H9 (cell line): ENCODE data around the gene SNX7. TPM values are rescaled to one million over a fixed set of nuclear protein-coding genes. Genes with fewer than 3 reads are reported as not detected.

Experiments used
- DNase-seq: peaks from one replicate; pipeline ENCODE4 v3.0.0-alpha.2; 2017
- H2AFZ ChIP-seq: one replicate; pipeline ENCODE4 v1.6.1; 2013; ENCODE audit warnings: mild to moderate bottlenecking, low read length, control low read depth, moderate library complexity
- H2AK5ac ChIP-seq: 2 replicates; pipeline ENCODE4 v1.6.1; 2013; ENCODE audit warnings: low read length, control low read depth, mixed read lengths; ENCODE audit not compliant: insufficient read length
- H2BK120ac ChIP-seq: one replicate; pipeline ENCODE4 v1.6.1; 2013; ENCODE audit warnings: low read depth, mild to moderate bottlenecking, low read length, control low read depth, inconsistent platforms; ENCODE audit not compliant: poor library complexity, severe bottlenecking
- H2BK12ac ChIP-seq: 2 replicates; pipeline ENCODE4 v1.6.1; 2013; ENCODE audit warnings: low read length, control low read depth, mixed read lengths, low read depth; ENCODE audit not compliant: insufficient read length
- H2BK15ac ChIP-seq: 2 replicates; pipeline ENCODE4 v1.6.1; 2013; ENCODE audit warnings: low read depth, low read length, control low read depth
- H2BK20ac ChIP-seq: one replicate; pipeline ENCODE4 v1.6.1; 2013; ENCODE audit warnings: low read depth, mild to moderate bottlenecking, low read length, control low read depth, inconsistent platforms; ENCODE audit not compliant: poor library complexity, severe bottlenecking
- H2BK5ac ChIP-seq: 2 replicates; pipeline ENCODE4 v1.6.1; 2013; ENCODE audit warnings: low read length, control low read depth, mixed read lengths; ENCODE audit not compliant: insufficient read length
- H3K14ac ChIP-seq: 2 replicates; pipeline ENCODE4 v1.6.1; 2013; ENCODE audit warnings: low read length, control low read depth; ENCODE audit not compliant: insufficient read depth
- H3K18ac ChIP-seq: 2 replicates; pipeline ENCODE4 v1.6.1; 2013; ENCODE audit warnings: low read depth, mild to moderate bottlenecking, mixed read lengths, low read length, control low read depth; ENCODE audit not compliant: insufficient read length
- H3K23ac ChIP-seq: 2 replicates; pipeline ENCODE4 v1.6.1; 2013; ENCODE audit warnings: low read length, control low read depth, mixed read lengths, low read depth; ENCODE audit not compliant: insufficient read length
- H3K23me2 ChIP-seq: 2 replicates; pipeline ENCODE4 v1.6.1; 2013; ENCODE audit warnings: low read depth, mild to moderate bottlenecking, mixed read lengths, low read length, control low read depth; ENCODE audit not compliant: insufficient read length, poor library complexity, severe bottlenecking
- H3K27ac ChIP-seq: 2 replicates; pipeline ENCODE4 v1.5.1; 2013; ENCODE audit warnings: low read length, control low read depth, mixed read lengths, low read depth; ENCODE audit not compliant: insufficient read length
- H3K27me3 ChIP-seq: 2 replicates; pipeline ENCODE4 v1.6.1; 2013; ENCODE audit warnings: low read length, control low read depth, inconsistent platforms; ENCODE audit not compliant: insufficient read depth
- H3K4ac ChIP-seq: 2 replicates; pipeline ENCODE4 v1.6.1; 2013; ENCODE audit warnings: low read depth, mild to moderate bottlenecking, control low read depth, inconsistent platforms, low read length, moderate library complexity
- H3K4me1 ChIP-seq: 2 replicates; pipeline ENCODE4 v1.6.1; 2013; ENCODE audit warnings: low read length, control low read depth, inconsistent platforms; ENCODE audit not compliant: insufficient read depth
- H3K4me2 ChIP-seq: 2 replicates; pipeline ENCODE4 v1.6.1; 2013; ENCODE audit warnings: low read length, control low read depth, mixed read lengths; ENCODE audit not compliant: insufficient read length, insufficient read depth
- H3K56ac ChIP-seq: 2 replicates; pipeline ENCODE4 v1.6.1; 2013; ENCODE audit warnings: low read depth, mild to moderate bottlenecking, mixed read lengths, low read length, control low read depth; ENCODE audit not compliant: insufficient read length
- H3K79me1 ChIP-seq: 2 replicates; pipeline ENCODE4 v1.6.1; 2013; ENCODE audit warnings: low read depth, mild to moderate bottlenecking, moderate library complexity, low read length, control low read depth, inconsistent platforms; ENCODE audit not compliant: insufficient read depth, poor library complexity, severe bottlenecking
- H3K79me2 ChIP-seq: 2 replicates; pipeline ENCODE4 v1.6.1; 2013; ENCODE audit warnings: low read length, control low read depth, inconsistent platforms; ENCODE audit not compliant: insufficient read depth
- H3K9ac ChIP-seq: 2 replicates; pipeline ENCODE4 v1.6.1; 2013; ENCODE audit warnings: low read length, control low read depth, mixed read lengths; ENCODE audit not compliant: insufficient read length; ENCODE audit errors: extremely low read depth
- H3K9me3 ChIP-seq: one replicate; pipeline ENCODE4 v1.6.1; 2013; ENCODE audit warnings: low read depth, low read length, inconsistent platforms; ENCODE audit not compliant: control insufficient read depth
- H3T11ph ChIP-seq: one replicate; pipeline ENCODE4 v1.6.1; 2013; ENCODE audit warnings: mild to moderate bottlenecking, low read length, control low read depth, inconsistent platforms
- H4K20me1 ChIP-seq: one replicate; pipeline ENCODE4 v1.6.1; 2013; ENCODE audit not compliant: control insufficient read depth, insufficient read length, insufficient read depth
- H4K5ac ChIP-seq: 2 replicates; pipeline ENCODE4 v1.6.1; 2013; ENCODE audit warnings: low read depth, mild to moderate bottlenecking, mixed read lengths, low read length, control low read depth; ENCODE audit not compliant: insufficient read length
- H4K8ac ChIP-seq: replicated peaks from 2 replicates; pipeline ENCODE4 v1.6.1; 2013; ENCODE audit warnings: low read length, control low read depth, mixed read lengths, low read depth; ENCODE audit not compliant: insufficient read length
- H4K91ac ChIP-seq: 2 replicates; pipeline ENCODE4 v1.6.1; 2013; ENCODE audit warnings: low read depth, mild to moderate bottlenecking, moderate library complexity, mixed read lengths, low read length, control low read depth; ENCODE audit not compliant: insufficient read length
- H3K27ac Mint-ChIP-seq, 3 experiments: 2 replicates in 2 of 3; 3 replicates in 1 of 3; pipeline ENCODE4 v1.8.0; 2020 to 2021; ENCODE audit warnings: mixed read lengths in 3 of 3, mild to moderate bottlenecking in 1 of 3, moderate library complexity in 1 of 3
- H3K27me3 Mint-ChIP-seq: 2 replicates; pipeline ENCODE4 v1.8.0; 2021; ENCODE audit warnings: low read depth, mild to moderate bottlenecking, moderate library complexity, mixed read lengths
- H3K36me3 Mint-ChIP-seq, 3 experiments: 2 replicates in 2 of 3; 3 replicates in 1 of 3; pipeline ENCODE4 v1.8.0; 2020 to 2021; ENCODE audit warnings: low read depth in 3 of 3, mixed read lengths in 3 of 3; ENCODE audit not compliant: insufficient read depth in 1 of 3
- H3K4me1 Mint-ChIP-seq, 2 experiments: 2 replicates each; pipeline ENCODE4 v1.8.0; 2020; ENCODE audit warnings: mixed read lengths in 2 of 2
- H3K4me3 Mint-ChIP-seq, 2 experiments: 2 replicates in 1 of 2; 3 replicates in 1 of 2; pipeline ENCODE4 v1.8.0; 2020 to 2021; ENCODE audit warnings: mild to moderate bottlenecking in 2 of 2, mixed read lengths in 2 of 2, moderate library complexity in 1 of 2
- H3K9me3 Mint-ChIP-seq, 2 experiments: 2 replicates in 1 of 2; 3 replicates in 1 of 2; pipeline ENCODE4 v1.8.0; 2020; ENCODE audit warnings: mild to moderate bottlenecking in 2 of 2, mixed read lengths in 2 of 2, moderate library complexity in 1 of 2
- CTCF ChIP-seq: fragments of 200-600 bp; sonication (generic); conservative IDR thresholded peaks from 3 replicates; pipeline ENCODE4 v1.8.0; 2021; ENCODE audit warnings: antibody characterized with exemption, mild to moderate bottlenecking
- total RNA-seq: library from RNA; stranded (reverse); gene quantifications from 2 replicates; pipeline ENCODE4 v1.2.1, GENCODE V29; 2021

The SNX7 gene
- total RNA-seq, 1 experiment from 2014 or later = 24.7 TPM

DNA sequence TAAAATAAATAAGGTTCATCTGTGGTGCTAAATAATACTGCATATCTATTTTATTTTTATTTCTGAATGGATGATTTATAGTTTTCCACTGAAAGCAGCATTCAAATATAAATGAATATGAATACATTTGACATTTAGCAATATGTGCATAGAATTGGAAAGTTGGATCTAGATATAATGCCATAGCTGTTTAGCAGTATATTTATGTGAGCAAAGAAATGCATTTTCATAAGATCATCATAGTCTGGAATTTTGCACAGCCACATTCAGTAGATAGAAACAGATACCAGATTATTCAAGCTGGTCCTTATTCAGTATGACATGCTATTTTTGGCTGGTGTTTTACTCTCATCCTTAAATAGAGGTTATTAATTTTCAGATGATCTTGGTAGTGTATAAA lies 46.0 kb downstream of the SNX7 start:
- no peak overlapping the region for H3T11ph ChIP-seq
- no peaks in the 10 kb centered on the region for H3K79me2 ChIP-seq
- H4K5ac ChIP-seq = no peak overlapping the region
- no peak overlapping the region for H2BK12ac ChIP-seq
- no peaks in the 10 kb centered on the region for H3K9me3 ChIP-seq
- H3K27ac Mint-ChIP-seq = no peak overlapping the region
- H4K8ac ChIP-seq = no peak overlapping the region
- no peak overlapping the region for H3K23ac ChIP-seq
- no peaks in the 10 kb centered on the region for H4K20me1 ChIP-seq
- no peak overlapping the region for H2BK5ac ChIP-seq
- no peak overlapping the region for H2AFZ ChIP-seq
- H3K4me1 ChIP-seq = no peaks in the 10 kb centered on the region
- no peak for TF ChIP-seq CTCF
- no peak overlapping the region for H2BK15ac ChIP-seq
- H2BK20ac ChIP-seq = no peak overlapping the region
- H3K79me1 ChIP-seq = no peaks in the 10 kb centered on the region
- no peak overlapping the region for H3K4me2 ChIP-seq
- no peaks in the 10 kb centered on the region for H3K27me3 ChIP-seq
- H3K27ac ChIP-seq = no peak overlapping the region
- H3K9me3 Mint-ChIP-seq = no peaks in the 10 kb centered on the region
- no peaks in the 10 kb centered on the region for H3K27me3 Mint-ChIP-seq
- no peak overlapping the region for H3K14ac ChIP-seq
- no peak overlapping the region for H2AK5ac ChIP-seq
- no peak overlapping the region for H3K4me3 Mint-ChIP-seq
- no peaks in the 10 kb centered on the region for H3K23me2 ChIP-seq
- no peak overlapping the region for H3K9ac ChIP-seq
- no peak overlapping the region for H3K4ac ChIP-seq
- H3K4me1 Mint-ChIP-seq = peaks cover 0 to 2% of the 10 kb centered on the region in 2 experiments; a peak in 1 of 4 replicates
- H3K56ac ChIP-seq = no peak overlapping the region
- DNase-seq = no peak
- H3K18ac ChIP-seq = no peak overlapping the region
- H3K36me3 Mint-ChIP-seq = peaks cover 4 to 12% (median 8%) of the 10 kb centered on the region in 3 experiments; a peak in 3 of 7 replicates
- no peak overlapping the region for H2BK120ac ChIP-seq
- H4K91ac ChIP-seq = no peak overlapping the region
